MM.1S (cell line): Measurements from ENCODE around the gene PTPRH.

ENCODE experiments used
- CTCF ChIP-seq: fragments of 300-600 bp; sonication (generic); IDR thresholded peaks from 2 replicates; pipeline ENCODE4 v1.5.1; 2016; ENCODE audit warnings: antibody characterized with exemption, low read length, mixed read lengths
- EZH2 ChIP-seq: fragments of 300-600 bp; sonication (generic); optimal IDR thresholded peaks from 2 replicates; pipeline ENCODE3; 2017; ENCODE audit warnings: low read depth, mild to moderate bottlenecking, antibody characterized with exemption, low read length, mixed read lengths

GRCh38 chr19:55231391-55232285, 22.3 kb upstream of the PTPRH start:
- TF ChIP-seq CTCF: no peak
- no peak for TF ChIP-seq EZH2
